CD4-positive, alpha-beta T cell treated with Interleukin-10 for 1 hour (primary cell): ENCODE measurements around the gene AKAP9.
"Not testable (repeated sequence)": the region's sequence is repeated elsewhere in the genome, so short reads cannot be mapped to it uniquely, and the experiment has no call there.

Source experiments
- DNase-seq: peaks from one replicate; pipeline ENCODE4 v3.0.0-alpha.2; 2020

The AKAP9 gene

DNA sequence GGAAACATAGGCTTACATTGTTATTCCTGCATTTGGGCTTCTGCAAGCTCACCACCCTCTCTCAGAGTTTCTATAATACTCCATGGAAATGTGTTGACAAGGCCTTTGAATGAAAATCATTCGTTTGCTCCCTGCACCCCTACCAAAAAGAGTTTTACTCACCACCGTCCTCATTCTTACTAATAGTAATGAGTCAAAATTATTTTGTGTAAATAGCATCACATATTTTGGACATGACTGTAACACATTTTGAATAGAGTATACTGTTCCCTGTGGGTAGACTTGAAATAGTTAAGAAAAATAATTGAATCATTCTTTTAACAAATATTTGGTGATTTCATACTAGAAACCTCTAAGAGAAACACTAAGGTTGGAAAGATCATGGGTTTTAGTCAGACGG, 84.6 kb downstream of the AKAP9 start:
- DNase-seq = no peak

DNA sequence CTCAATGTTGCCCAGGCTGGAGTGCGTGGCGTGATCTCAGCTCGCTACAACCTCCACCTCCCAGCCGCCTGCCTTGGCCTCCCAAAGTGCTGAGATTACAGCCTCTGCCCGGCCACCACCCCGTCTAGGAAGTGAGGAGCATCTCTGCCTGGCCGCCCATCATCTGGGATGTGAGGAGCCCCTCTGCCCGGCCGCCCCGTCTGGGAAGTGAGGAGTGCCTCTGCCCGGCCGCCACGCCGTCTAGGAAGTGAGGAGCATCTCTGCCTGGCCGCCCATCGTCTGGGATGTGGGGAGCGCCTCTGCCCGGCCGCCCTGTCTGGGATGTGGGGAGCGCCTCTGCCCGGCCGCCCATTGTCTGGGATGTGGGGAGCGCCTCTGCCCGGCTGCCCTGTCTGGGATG, 86.0 kb downstream of the AKAP9 start:
- DNase-seq = not testable (repeated sequence)

GRCh38 chr7:92027128-92027527, 86.5 kb downstream of the AKAP9 start:
- not testable (repeated sequence) for DNase-seq

GRCh38 chr7:92028226-92028625, 87.6 kb downstream of the AKAP9 start:
- no peak for DNase-seq

GRCh38 chr7:92028686-92029085, 88.0 kb downstream of the AKAP9 start:
- DNase-seq = no peak

GRCh38 chr7:92034116-92034515, 93.5 kb downstream of the AKAP9 start:
- DNase-seq = no peak

GRCh38 chr7:92035576-92035975, 94.9 kb downstream of the AKAP9 start:
- DNase-seq = no peak

DNA sequence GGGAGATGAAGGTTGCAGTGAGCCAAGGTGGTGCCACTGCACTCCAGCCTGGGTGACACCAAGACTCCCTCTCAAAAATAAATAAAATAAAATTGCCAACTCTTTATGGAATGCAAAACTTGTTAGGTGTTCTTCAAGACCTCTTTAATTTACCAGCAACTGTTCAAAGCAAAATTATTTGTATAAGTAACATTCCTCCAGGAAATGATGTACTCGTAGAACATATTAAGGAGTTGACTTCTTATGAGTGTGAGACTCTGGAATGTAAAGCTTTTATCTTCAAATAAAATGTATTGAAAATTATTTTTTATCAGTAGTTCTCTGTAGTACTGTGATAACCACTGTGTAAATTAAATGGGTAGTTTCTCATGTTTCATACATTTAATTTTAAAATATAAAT, 99.2 kb downstream of the AKAP9 start:
- no peak for DNase-seq

DNA sequence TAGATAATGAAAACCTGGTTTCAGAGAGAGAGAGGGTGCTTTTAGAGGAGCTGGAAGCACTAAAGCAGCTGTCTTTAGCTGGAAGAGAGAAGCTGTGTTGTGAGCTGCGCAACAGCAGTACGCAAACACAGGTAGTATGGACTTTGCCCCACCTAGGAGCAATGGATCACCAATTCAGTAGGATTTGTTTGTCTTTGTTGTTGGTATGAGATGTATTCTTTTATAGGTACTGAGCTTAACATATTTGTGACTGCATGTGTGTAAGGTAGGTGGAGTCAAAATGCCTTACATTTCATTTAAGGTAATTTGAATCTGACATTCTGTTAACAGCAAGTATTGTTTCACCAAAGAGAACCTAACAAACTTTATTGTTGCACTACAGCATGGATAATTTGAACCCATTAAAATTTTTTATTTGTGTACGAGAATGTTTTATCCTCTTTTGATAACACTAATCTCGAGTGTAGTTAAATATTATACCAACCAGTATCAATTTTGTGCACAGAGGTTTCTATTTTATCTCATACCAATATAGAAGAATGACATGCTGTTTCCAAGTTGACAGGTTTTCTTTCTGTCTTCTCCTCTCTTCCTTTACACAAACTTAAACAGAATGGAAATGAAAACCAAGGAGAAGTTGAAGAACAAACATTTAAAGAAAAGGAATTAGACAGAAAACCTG, 101.5 kb downstream of the AKAP9 start:
- DNase-seq = no peak

GRCh38 chr7:92043098-92043497, 102.4 kb downstream of the AKAP9 start:
- no peak for DNase-seq

GRCh38 chr7:92043637-92044036, 103.0 kb downstream of the AKAP9 start:
- DNase-seq = no peak

DNA sequence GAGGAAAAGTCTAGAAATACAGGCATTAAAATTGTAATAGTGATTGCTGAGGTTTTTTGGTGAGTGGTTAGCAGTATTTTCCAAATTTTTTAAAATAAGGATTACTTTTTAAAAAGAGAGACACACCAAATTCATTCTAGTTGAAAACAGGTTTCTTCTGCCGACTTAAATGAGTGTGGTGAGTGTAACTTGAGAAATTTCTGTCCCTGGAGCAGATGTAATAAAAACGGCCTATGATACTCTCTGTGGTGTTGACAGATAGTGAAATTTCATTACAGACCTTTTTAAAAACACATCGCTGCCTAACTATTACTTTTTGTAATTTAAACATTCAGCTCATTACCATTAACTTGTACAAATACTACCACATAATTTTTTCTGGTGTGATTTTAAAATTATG, 103.5 kb downstream of the AKAP9 start:
- DNase-seq = no peak

DNA sequence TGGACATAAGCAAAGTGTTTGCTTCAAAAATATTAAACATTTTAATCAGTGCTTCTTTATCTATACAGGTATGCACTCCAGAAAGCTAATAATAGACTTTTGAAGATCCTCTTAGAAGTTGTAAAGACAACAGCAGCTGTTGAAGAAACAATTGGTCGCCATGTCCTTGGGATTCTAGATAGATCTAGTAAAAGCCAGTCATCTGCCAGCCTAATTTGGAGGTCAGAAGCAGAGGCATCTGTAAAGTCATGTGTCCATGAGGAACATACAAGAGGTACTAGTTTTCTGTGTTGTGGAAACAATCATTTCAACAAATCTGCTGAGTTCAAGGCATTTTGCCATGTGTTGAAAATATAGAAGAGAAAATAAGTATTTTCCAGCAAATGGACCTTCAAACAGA, 104.3 kb downstream of the AKAP9 start:
- no peak for DNase-seq

DNA sequence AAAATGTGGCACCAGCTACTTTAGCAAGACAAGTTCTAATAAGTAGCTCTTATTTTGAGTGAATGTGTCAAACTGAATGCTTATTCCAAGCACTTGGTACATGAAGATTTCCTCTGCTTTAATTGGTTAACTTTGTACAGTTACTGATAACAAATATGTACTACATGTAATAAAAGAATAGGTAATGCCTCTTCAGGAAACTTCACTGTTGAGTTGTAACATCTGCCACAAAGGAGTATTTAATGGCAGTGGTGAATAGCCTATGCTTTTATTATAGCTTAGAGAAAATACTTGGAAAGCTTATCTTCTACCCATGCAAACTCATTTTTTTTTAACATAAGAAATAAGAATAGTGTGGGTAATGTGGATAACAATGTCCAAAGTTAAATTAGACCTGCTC, 111.0 kb downstream of the AKAP9 start:
- DNase-seq = no peak

GRCh38 chr7:92052159-92052558, 111.5 kb downstream of the AKAP9 start:
- no peak for DNase-seq

DNA sequence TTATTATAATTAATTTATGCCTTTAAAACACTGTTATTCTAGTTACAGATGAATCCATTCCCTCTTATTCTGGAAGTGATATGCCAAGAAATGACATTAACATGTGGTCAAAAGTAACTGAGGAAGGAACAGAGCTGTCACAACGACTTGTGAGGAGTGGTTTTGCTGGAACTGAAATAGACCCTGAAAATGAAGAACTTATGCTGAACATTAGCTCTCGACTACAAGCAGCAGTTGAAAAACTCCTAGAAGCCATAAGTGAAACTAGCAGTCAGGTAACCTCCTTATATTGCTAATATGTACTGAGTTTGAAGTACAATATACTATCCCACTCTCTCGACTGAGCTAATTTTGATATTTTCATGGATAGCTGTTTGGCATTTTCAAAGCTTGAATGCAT, 112.0 kb downstream of the AKAP9 start:
- no peak for DNase-seq

GRCh38 chr7:92053312-92053711, 112.7 kb downstream of the AKAP9 start:
- no peak for DNase-seq

GRCh38 chr7:92056286-92056685, 115.6 kb downstream of the AKAP9 start:
- no peak for DNase-seq

- DNase-seq = no peak
Measured at GRCh38 chr7:92057375-92057774, 116.7 kb downstream of the AKAP9 start.

DNA sequence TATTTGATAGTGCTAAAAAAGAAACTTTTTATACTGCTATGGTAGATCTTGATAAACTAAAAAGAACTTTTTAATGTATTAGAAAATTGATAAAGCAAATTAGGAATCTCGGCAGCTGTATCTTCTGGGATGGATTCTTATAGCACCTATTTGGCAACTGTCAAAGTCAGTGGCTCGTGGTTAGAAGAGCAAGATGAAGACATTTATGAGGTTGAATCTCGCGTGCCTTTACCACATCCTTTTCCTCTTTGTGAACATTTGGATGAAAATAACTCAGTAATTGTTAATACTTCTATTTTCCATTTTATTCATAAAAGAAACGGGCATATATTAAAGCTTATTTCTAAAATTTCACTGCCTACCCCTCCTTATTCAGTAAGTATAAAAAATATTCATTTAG, 117.4 kb downstream of the AKAP9 start:
- peak; percentile 26 for DNase-seq

- DNase-seq = no peak
Measured at GRCh38 chr7:92058899-92059298, 118.2 kb downstream of the AKAP9 start.

GRCh38 chr7:92061154-92061553, 120.5 kb downstream of the AKAP9 start:
- DNase-seq = no peak

- DNase-seq = no peak
Measured at GRCh38 chr7:92064438-92065029, 123.9 kb downstream of the AKAP9 start.

GRCh38 chr7:92071032-92071431, 130.4 kb downstream of the AKAP9 start:
- DNase-seq = no peak

DNA sequence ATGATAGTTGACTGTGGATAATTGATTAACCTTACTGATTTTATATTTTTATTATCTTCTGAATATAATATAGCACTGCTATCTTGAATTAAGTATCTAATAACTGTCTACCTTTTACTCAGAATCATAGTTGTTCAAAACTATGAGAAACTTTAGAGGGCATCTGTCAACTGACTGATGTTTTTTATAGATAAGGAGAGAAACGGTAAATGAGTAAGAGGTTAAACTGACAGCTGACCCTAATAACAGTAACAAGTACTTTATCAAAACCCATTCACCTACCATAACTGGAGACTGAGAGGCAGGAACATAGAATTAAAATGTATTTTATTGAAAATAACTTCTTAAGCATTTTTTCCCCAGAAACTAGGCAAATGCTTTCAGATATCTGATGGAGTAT, 131.5 kb downstream of the AKAP9 start:
- DNase-seq = no peak
